Endothelial cell of umbilical vein (primary cell): ENCODE measurements around the gene ORM2.

Experiments
- EZH2 ChIP-seq: IDR thresholded peaks from 2 replicates; pipeline ENCODE4 v1.6.1; 2012; ENCODE audit warnings: borderline replicate concordance, low read depth, mild to moderate bottlenecking, moderate library complexity, low read length, inconsistent platforms; ENCODE audit not compliant: severe bottlenecking
- FOS ChIP-seq: IDR thresholded peaks from 2 replicates; pipeline ENCODE4 v1.6.1; 2011; ENCODE audit warnings: mild to moderate bottlenecking, low read length, moderate library complexity, borderline replicate concordance; ENCODE audit not compliant: insufficient read depth
- GATA2 ChIP-seq: IDR thresholded peaks from 2 replicates; pipeline ENCODE4 v1.7.0; 2011; ENCODE audit warnings: low read depth, mild to moderate bottlenecking, moderate library complexity, mixed read lengths, low read length; ENCODE audit not compliant: insufficient read length, insufficient read depth
- JUN ChIP-seq: IDR thresholded peaks from 2 replicates; pipeline ENCODE4 v1.6.1; 2011; ENCODE audit warnings: borderline replicate concordance, low read depth; ENCODE audit not compliant: insufficient read length, insufficient read depth
- POLR2A ChIP-seq: IDR thresholded peaks from 2 replicates; pipeline ENCODE4 v1.6.1; 2012; ENCODE audit warnings: low read depth, mild to moderate bottlenecking, control low read depth, low read length
- POLR2AphosphoS5 ChIP-seq: IDR thresholded peaks from 2 replicates; pipeline ENCODE4 v1.6.1; 2012; ENCODE audit warnings: low read depth, mild to moderate bottlenecking, control low read depth, low read length, moderate library complexity; ENCODE audit not compliant: insufficient read depth
- TF ChIP-seq, protein P1 (sequence below), 2 donors: IDR thresholded peaks; 1 replicate in 1 of 2; 2 replicates in 1 of 2; pipeline ENCODE4 v1.5.1; 2011; ENCODE audit warnings: low read length in 2 of 2, mild to moderate bottlenecking in 2 of 2, moderate library complexity in 2 of 2, control low read depth in 1 of 2, inconsistent platforms in 1 of 2, low read depth in 1 of 2; ENCODE audit not compliant: insufficient read depth in 1 of 2; ENCODE audit errors: extremely low read depth in 1 of 2

- TF ChIP-seq POLR2AphosphoS5 (no peak), POLR2A (no peak), JUN (no peak), EZH2 (no peak), GATA2 (no peak), FOS (no peak)
- TF ChIP-seq, protein P1, sequence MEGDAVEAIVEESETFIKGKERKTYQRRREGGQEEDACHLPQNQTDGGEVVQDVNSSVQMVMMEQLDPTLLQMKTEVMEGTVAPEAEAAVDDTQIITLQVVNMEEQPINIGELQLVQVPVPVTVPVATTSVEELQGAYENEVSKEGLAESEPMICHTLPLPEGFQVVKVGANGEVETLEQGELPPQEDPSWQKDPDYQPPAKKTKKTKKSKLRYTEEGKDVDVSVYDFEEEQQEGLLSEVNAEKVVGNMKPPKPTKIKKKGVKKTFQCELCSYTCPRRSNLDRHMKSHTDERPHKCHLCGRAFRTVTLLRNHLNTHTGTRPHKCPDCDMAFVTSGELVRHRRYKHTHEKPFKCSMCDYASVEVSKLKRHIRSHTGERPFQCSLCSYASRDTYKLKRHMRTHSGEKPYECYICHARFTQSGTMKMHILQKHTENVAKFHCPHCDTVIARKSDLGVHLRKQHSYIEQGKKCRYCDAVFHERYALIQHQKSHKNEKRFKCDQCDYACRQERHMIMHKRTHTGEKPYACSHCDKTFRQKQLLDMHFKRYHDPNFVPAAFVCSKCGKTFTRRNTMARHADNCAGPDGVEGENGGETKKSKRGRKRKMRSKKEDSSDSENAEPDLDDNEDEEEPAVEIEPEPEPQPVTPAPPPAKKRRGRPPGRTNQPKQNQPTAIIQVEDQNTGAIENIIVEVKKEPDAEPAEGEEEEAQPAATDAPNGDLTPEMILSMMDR (IDR thresholded peaks at IDR 0.05; ENCODE audit: extremely low read depth in 1 of 2, insufficient read depth in 1 of 2, low read depth in 1 of 2, low read length in 2 of 2) = peak; percentile 77 to 79
These were observed 38.6 kb upstream of the ORM2 start for GRCh38 chr9:114291064-114291474.
